Femur (tissue), 1 donor: ENCODE data around the gene ALG14.
A peak's percentile ranks its signal among the peaks of the same experiment; 100 is the strongest.
"Not testable (repeated sequence)": the region's sequence is repeated elsewhere in the genome, so short reads cannot be mapped to it uniquely, and the experiment has no call there.

Experiments
- DNase-seq: peaks from one replicate; pipeline ENCODE4 v3.0.0-alpha.2; 2017

Gene ALG14

DNA sequence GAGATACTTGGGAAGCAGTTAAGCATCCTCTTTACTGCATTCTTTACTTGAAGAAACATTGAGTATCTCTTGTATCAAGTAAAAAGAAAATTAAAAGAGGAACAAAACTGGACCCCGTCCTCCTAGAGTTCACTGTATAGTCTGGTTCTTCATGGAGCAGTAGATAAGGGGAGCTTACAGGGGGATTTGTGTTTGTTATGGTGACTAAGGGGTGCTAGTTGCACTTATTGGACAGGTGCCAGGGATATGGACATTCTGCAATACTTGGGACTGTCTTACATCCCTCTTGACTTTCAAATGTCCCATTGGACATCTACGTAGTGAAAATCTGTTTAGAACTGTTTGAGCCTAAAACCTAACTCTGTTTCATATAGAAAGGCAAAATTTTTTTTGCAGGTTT, 67.2 kb downstream of the ALG14 start:
- no peak for DNase-seq

DNA sequence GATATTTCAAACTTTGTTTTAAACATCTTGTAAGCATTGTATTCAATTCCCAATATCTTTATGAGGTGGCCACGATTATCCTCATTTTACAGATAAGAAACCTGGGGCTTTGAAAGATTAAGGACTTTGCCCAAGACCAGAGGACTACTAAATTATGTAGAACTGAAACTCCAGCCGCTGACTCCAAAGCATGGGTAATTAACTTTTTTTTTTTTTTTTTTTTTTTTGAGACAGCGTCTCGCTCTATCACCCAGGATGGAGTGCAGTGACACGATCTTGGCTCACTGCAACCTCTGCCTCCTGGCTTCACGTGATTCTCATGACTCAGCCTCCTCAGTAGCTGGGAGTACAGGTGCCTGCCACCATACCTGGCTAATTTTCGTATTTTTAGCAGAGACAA, 68.7 kb downstream of the ALG14 start:
- DNase-seq: no peak

DNA sequence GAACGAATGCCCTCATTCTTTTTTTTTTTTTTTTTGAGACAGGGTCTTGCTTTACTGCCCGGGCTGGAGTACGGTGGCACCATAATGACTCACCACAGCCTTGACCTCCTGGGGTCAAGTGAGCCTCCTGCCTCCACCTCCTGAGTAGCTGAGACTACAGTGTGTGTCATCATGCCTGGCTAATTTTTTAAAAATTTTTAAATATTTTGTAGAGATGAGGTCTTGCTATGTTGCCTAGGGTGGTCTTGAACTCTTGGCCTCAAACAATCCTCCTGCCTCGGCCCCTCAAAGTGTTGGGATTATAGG, 69.4 kb downstream of the ALG14 start:
- no peak for DNase-seq

DNA sequence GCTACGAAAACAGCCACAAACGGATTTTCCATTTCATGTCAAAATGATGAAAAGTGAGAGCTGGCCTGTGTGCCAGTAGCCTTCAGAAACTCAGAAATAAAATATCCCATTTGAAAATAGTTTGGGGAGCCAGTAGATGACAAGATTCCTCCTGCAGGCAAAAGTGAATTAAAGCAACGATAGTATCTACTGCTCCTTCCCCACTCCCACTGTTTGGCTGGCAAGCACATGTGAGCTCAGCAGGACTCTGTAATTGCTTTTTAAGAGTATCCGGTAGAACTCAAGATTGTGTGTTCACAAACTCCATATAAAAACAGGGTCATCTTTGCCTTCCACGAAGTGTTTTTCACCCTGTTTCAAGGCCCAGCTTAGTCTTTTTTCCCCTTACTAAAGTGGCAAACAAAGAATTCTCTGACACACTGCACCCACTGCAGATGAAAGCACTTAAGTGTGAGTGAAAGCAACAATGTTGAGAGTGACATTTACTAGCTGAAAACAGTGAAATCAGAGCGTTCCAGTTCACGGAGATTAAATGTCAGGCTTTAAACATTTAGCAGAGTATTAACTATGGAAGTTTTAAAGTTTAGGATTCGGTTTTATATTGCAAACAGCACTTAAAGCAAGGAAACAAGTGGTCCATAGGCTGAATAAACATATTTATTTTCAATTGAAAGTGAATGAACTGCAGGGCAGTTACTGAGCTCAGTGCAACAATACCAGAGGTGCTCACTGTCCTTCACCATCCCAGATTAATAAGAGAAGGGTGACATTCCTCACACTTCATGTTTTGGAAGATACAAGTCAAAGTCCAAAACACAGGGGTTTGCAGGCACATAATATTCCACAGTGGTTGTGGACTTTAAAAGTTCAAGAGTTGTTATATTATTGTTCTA, 70.0 kb downstream of the ALG14 start:
- peak; percentile 82 for DNase-seq

DNA sequence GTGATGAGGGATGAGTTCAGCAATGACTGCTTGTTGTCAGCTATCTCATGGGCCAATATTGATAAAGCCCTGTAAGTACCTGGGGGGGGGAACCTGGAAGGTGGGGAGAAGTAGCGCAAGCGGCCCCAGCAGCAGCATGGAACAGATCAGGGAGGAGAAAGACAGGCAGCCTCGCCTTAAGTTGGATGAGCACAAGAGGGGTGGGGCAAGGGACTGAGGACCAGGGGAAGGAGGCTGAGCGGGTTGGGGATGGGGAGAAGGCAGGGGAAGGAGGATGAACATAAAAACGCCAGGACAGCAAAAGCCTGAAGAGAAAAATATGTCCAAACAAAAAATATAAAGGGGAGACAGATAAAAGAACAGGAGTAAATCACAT, 70.6 kb downstream of the ALG14 start:
- no peak for DNase-seq

DNA sequence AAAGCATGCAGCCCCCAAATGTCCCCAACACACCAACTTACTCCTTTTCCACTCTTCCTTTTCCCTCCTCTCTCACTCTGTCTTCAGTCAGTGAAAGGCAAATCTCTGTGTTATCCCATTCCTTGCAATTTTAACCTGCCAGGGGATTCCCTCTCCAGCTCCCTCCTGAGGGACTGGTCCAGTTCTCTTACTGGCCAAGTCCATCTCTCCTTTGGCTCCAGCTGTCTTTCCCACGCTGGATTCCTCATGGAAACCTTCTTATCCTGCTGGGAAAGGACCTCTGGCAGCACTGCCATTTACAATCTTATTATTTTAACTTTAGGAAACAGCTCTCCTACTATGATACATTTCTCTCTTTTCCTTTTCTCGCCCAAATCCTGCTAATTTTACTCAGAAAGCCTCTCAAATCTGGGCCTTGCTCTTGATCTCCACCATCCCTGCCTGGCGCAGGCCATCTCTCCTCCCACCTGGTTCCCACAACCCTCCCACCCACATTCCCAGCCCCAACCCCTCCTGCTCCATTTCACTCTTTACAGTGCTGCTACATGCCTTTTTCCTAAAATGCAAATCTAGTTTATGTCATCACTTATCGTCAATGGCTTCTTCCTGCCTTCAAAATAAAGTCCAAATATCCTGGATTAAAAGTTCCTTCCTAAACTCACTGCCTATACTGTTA, 73.2 kb downstream of the ALG14 start:
- no peak for DNase-seq

DNA sequence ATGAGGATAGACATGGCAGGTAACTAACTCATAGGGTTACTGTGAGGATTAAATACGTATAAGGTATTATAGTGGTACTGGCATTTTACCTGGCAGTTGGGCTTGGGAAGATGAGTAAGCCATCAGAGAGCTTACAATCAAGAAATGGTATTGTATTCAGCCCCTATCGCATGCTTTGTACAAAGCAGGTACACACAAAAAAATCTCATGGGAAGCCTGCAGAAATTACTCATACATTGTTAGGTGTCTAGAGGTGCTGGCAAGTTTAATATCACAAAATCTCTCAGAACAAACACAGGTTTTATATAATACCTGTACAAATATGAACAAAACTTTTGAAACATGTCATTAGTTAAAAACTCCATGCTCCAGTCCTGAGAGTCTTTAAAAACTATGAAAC, 74.0 kb downstream of the ALG14 start:
- no peak for DNase-seq

DNA sequence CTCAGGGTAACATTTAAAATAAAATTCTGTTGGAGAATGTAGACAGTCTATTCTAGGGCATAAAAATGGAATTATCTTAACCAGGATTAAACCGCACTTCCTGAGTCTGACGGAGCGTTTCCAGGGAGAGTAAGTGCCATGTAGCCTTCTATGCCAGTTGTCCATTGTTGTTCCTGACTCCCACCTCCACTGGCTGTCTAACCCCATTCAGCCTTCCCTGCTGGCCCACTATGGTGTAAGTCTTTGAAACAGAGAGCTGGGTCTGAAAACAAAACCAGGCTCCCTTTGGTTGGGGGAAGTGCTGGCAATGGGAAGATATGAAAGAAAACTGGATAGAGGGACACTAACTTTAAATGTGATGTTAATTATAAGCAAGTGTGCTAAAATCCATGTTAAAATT, 74.6 kb downstream of the ALG14 start:
- DNase-seq: no peak

DNA sequence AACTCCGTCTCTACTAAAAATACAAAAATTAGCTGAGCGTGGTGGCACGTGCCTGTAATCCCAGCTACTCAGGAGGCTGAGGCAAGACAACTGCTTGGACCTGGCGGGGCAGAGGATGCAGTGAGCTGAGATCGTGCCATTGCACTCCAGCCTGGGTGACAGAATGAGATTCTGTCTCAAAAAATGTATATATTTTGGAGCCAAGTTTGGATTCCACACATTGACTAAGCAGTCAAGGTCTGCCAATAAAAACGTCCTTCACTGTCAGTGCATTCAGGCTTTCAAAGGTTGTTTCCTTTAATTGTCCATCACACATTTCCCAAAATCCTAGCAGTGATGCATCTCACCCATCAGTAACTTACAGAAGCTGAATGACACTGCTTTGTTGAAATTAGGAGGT, 77.2 kb downstream of the ALG14 start:
- DNase-seq: not testable (repeated sequence)

DNA sequence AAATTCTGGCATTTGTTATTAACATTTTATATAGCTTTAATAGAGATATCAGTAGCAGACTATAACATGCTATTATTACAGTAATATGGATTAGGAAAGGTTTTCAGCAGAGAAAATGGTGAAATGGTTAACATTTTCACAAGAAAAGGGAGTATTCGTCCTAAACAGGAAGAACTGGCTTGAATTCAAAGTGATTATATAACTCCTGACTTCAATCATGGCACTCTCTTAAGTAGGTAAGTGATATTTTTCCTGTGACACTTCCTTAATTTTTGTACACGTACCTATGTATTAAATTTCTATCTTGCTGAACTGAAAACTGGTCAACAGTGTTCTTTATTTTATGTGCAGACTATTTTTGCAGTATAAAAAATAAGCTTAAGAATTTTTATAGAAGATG, 77.9 kb downstream of the ALG14 start:
- DNase-seq: no peak

DNA sequence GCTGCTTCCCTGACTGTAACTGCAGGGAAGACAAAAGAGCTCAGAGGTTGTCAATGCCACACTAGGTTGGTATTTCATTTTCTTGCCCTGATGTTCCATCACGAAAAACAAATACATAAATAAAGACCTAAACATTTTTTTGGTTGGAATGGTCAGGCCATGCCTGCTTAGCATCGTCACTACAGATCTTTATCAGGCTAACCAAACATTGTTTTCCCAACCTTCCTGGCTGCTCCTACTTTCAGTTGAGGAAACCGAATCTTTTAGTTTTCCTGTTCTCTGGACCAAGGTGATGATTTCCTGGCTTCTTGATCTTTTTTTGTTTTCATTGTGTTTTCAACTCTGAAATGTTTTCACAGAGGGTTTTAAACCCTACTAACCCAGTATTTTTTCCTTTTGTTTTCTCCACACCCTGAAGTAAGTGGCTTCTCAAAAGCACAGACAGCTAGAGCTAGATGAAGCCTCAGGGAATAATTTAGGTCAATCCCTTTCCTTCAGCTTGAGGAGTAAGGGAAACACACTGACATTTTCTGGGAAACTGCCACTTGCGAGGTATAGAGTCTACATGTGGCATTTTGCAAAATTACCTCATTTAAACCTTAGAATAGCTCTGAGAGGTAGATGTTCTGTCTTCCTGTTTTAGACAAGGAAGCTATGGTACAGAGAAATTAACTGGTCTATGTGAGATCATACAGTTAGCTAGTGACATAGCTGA, 78.7 kb downstream of the ALG14 start:
- no peak for DNase-seq

DNA sequence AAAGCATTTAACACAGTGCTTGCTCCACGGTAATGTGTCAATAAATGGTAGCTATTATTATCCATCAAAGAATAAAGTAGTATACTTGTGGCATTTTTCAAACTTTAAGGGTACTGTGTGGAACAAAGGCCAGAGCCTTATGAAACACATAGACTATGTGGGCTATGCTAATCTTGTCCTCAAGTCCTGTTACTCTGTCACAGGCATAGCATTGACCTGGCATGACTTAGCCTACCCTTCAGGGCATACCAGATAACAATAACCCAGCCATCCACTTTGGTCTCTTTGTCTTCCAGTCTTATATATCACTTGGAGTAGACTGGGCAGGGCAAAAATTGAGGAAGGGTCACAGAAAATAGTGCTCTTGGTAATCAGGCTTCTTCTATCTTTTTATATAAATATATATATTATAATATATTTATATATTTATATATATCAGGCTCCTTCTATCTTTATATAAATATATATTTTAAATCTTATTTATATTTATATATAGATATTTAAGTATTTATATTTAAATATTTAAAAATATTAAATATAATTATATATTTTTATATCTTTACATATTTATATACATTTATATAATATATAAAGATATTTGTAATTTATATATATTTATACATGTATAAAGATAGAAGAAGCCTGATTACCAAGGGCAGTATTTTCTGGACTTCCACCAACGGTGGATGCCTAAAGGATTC, 79.7 kb downstream of the ALG14 start:
- no peak for DNase-seq

DNA sequence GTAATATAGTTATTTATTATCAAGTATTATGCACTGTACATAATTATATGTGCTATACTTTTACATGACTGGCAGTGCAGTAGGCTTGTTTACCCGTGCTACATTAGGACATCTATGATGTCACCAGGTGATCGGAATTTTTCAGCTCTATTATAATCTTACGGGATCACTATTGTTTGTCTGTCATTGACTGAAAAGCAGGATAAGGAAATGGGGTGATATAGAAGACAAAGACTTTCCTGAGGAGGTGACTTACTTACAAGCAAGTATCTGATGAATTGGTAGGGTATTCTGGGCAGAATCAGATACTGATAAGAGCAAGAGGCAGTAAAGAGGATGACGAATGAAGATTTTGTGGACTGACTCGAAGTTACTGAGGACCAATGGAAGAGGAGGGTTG, 80.6 kb downstream of the ALG14 start:
- no peak for DNase-seq

DNA sequence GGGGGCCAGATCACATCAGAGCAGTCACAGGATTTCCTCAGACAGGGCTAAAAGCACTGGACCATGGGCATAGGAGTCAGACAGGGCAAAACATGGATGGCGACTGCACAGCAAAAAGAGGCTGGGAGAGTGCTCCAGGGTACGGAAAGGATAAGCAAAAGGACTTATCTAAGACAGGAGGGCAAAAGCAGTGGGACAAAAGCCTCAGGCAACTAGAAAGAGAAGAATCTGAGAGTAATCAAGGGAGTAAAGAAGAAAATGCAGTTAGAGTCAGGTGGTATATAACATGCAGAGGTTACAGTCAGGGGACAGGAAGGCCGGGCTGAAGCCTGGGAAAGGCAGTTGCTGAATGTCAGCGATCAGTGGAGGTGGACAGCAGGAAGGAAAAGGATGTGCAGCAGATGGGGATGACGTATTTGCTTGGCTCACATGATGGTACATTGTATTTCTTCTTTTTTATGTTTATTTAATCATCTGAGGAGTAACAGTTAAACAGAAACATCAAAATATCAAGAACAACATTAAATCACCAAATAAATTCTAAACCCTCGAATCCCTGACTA, 82.8 kb downstream of the ALG14 start:
- no peak for DNase-seq

DNA sequence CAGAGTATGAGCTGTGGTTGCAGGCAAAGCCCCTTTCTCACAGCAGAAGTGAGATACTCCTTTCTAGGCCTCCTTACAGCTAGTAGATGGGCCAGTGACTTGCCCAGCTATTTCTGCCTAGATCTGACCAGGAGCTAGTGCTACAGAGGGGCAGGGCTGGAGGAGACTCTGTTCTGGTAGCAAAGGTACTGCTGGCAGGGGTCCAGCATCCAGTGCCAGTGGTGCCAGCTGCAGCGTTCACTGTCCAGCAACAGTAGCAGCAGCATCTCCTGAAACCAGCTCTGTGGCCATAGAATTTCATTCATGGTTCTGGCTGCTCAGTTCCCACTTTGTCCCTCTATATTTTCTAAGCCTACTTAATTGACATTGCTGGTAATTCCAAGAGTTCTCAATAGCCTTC, 83.4 kb downstream of the ALG14 start:
- DNase-seq: no peak

DNA sequence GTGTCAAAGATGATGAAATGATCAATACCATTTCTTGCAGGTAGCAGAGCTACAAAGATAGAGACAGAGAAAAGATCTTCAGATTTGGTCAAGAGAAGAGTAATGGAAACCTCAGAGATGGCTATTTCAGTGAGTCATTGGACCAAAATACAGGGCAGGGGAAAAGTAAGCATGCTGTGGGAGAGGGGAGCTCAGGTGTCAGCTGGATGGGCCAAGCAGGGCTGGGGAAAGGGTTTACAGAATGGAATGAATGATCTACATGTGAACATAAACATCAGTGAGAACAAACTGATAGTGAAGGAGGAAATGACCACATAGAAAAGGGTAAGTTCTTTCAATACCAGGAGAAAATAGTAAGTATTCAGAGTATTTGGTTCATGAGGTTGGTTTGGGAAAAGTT, 84.4 kb downstream of the ALG14 start:
- no peak for DNase-seq

DNA sequence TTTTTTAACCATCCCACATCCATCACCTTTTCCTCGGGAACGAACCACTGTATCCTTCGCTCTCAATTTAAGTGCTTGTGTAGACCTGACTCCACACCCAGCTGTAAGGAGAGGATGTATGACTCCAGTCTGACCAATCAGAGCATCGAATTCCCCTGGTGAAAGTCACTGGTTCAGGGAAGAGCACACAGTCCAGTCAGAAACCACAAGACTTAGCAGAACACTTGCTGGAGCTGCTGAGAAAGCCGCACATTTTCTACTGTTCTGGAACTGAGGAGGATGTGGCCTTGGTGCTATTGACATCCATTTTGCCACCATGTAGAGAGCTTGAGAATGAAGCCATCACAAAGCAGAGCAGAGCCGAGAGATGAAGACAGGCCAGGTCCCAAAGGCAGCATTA, 86.0 kb downstream of the ALG14 start:
- DNase-seq: no peak

DNA sequence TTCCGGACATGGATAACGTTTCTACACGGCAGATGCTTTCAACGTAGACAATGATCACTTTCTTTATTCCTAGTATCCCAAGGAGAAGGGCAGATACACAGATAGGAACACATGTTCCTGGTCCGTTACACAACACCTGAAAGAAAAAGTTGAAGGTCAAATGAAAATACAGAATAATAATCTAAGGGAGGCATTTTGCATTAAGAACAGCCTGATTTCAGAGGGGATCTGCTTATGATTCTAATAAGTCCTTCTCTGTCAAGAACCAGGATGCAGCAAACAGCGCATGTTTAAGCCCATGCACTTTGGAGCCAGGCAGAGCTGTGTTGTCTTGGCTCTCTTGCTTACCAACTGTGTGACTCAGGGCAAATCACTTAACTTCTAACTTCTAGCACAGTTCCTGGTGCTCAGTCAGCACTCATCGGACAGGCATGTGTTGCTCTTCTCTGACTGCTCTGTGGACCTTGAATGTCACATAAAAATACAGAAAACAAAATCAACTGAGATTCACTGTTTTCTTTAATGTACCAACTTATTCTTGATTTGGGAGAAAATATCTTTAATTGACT, 89.5 kb downstream of the ALG14 start:
- DNase-seq: no peak

DNA sequence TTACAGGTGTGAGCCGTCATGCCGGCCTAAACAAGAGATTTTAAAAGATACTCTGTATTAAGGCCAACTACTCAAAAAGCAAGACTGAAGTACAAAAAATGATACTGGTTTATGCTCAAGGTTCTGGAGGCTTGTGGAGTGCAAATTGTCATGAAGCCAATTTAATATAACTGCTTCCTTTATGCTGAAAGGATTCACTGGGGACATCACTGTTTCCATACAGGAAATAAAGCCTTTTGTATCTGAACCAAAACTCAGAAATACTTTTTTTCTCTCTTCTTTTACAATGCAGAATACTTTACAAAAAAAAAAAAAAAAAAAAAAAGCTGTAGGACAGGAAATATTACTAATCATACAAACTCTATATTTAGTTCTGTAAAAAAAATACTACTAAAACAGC, 90.4 kb downstream of the ALG14 start:
- no peak for DNase-seq

DNA sequence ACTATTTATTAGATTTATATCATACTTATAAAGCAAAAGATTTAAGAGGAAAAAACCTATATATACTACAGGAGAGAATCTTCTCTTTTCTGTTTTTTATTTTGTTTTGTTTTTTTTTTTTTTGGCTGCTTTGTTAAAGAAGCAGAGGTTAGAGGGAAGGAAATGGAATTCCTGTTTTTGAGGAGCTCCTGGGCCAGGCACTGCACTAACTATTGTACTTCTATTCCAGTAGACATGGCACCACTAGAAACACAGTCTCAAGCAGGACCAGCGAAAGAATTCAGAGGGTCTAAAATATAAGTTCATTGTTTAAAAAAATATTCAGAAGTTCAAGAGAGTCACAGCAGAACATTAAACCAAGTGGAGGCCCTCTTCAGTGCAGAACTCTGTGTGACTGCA, 91.2 kb downstream of the ALG14 start:
- no peak for DNase-seq

DNA sequence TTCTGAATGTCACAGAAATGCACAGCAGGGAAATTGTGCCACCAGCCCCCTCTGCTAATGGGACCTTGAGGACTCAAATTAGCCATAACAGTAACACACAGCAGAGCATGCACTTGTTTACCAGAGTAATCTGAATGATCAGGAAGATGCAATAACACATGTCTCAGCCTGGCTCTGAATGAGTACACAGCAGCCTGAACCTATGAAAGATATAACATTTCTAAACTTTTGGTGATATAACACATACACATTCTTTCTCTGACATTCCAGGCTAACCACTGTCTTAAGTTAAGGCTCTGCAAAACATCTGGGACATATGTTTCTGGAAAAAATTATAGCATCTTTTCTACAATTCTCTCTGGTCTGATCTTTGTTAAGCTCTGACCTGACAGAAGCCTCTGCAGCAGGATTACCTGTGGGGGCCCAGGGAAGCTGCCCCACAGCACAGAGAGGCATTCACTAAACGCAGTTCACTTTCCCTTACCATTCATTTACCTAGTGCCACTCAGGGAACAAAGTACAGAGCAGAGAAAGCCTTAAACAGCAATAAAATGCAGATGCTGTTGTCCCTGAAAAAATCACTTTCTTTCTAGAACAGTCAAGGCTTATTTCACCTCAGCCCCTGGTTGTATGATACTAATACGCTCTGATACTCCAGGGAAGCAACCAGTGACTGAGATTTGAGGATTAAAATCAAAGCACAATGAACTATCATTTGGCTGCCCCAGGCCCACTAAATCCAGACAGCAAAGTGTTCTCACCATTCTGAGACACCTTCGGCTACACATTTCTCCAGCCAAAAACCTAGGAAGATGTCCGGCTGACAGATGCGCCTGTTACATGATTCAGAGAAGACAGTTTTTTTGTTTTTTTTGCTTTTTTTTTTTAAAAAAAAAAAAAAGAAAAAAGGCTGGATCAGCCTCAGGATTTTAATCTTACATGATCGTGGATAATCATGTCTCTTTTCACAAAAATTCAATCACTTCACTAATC, 91.9 kb downstream of the ALG14 start:
- DNase-seq: no peak
